Measurements from ENCODE around the gene OPHN1.

OPHN1 gene

GRCh38 chrX:68249401-68249831 lies 183.9 kb downstream of the OPHN1 start:
- no peaks in the 10 kb centered on the region for H3K9me3 ChIP-seq (replicated peaks; ENCODE audit: low read length)
- no peaks in the 10 kb centered on the region for H3K4me1 ChIP-seq (ENCODE audit: control insufficient read depth, insufficient read depth, low read length)
- no peak overlapping the region for H3K9ac ChIP-seq (ENCODE audit: low read depth, low read length)
- no peak overlapping the region for H3K4me3 ChIP-seq (ENCODE audit: low read length)
- no peaks in the 10 kb centered on the region for H3K27me3 ChIP-seq (ENCODE audit: control insufficient read depth, insufficient read depth, low read length)
- no peak overlapping the region for H3K4me2 ChIP-seq (ENCODE audit: low read length)
- H3K36me3 ChIP-seq (ENCODE audit: insufficient read depth, low read length), result no peaks in the 10 kb centered on the region

- no peaks in the 10 kb centered on the region for H3K9me3 ChIP-seq (replicated peaks; ENCODE audit: low read length)
- no peak overlapping the region for H3K4me3 ChIP-seq (ENCODE audit: low read length)
- no peaks in the 10 kb centered on the region for H3K36me3 ChIP-seq (ENCODE audit: insufficient read depth, low read length)
- H3K9ac ChIP-seq (ENCODE audit: low read depth, low read length), result no peak overlapping the region
- no peaks in the 10 kb centered on the region for H3K4me1 ChIP-seq (ENCODE audit: control insufficient read depth, insufficient read depth, low read length)
- H3K27me3 ChIP-seq (ENCODE audit: control insufficient read depth, insufficient read depth, low read length), result no peaks in the 10 kb centered on the region
- no peak overlapping the region for H3K4me2 ChIP-seq (ENCODE audit: low read length)
Observed at GRCh38 chrX:68238568-68238967, 194.7 kb downstream of the OPHN1 start.

- Histone ChIP-seq H3K4me2 (ENCODE audit: low read length) (no peak overlapping the region), H3K9ac (ENCODE audit: low read depth, low read length) (no peak overlapping the region), H3K9me3 (replicated peaks; ENCODE audit: low read length) (no peaks in the 10 kb centered on the region), H3K4me3 (ENCODE audit: low read length) (no peak overlapping the region), H3K27me3 (ENCODE audit: control insufficient read depth, insufficient read depth, low read length) (no peaks in the 10 kb centered on the region), H3K4me1 (ENCODE audit: control insufficient read depth, insufficient read depth, low read length) (no peaks in the 10 kb centered on the region), H3K36me3 (ENCODE audit: insufficient read depth, low read length) (no peaks in the 10 kb centered on the region)
Observed at GRCh38 chrX:68234171-68234910, 199.0 kb downstream of the OPHN1 start.

- Histone ChIP-seq H3K27me3 (ENCODE audit: control insufficient read depth, insufficient read depth, low read length) (no peaks in the 10 kb centered on the region), H3K36me3 (ENCODE audit: insufficient read depth, low read length) (no peaks in the 10 kb centered on the region), H3K9ac (ENCODE audit: low read depth, low read length) (no peak overlapping the region), H3K4me1 (ENCODE audit: control insufficient read depth, insufficient read depth, low read length) (no peaks in the 10 kb centered on the region), H3K4me3 (ENCODE audit: low read length) (no peak overlapping the region), H3K4me2 (ENCODE audit: low read length) (no peak overlapping the region), H3K9me3 (replicated peaks; ENCODE audit: low read length) (no peaks in the 10 kb centered on the region)
Observed at GRCh38 chrX:68232206-68232605, 201.1 kb downstream of the OPHN1 start.

GRCh38 chrX:68209008-68209407 lies 224.3 kb downstream of the OPHN1 start:
- Histone ChIP-seq H3K4me1 (ENCODE audit: control insufficient read depth, insufficient read depth, low read length) (no peaks in the 10 kb centered on the region), H3K4me3 (ENCODE audit: low read length) (no peak overlapping the region), H3K9me3 (replicated peaks; ENCODE audit: low read length) (no peaks in the 10 kb centered on the region), H3K9ac (ENCODE audit: low read depth, low read length) (no peak overlapping the region), H3K4me2 (ENCODE audit: low read length) (no peak overlapping the region), H3K27me3 (ENCODE audit: control insufficient read depth, insufficient read depth, low read length) (no peaks in the 10 kb centered on the region), H3K36me3 (ENCODE audit: insufficient read depth, low read length) (no peaks in the 10 kb centered on the region)

- Histone ChIP-seq H3K9ac (ENCODE audit: low read depth, low read length) (no peak overlapping the region), H3K4me2 (ENCODE audit: low read length) (no peak overlapping the region), H3K27me3 (ENCODE audit: control insufficient read depth, insufficient read depth, low read length) (no peaks in the 10 kb centered on the region), H3K4me3 (ENCODE audit: low read length) (no peak overlapping the region), H3K4me1 (ENCODE audit: control insufficient read depth, insufficient read depth, low read length) (no peaks in the 10 kb centered on the region), H3K36me3 (ENCODE audit: insufficient read depth, low read length) (no peaks in the 10 kb centered on the region), H3K9me3 (replicated peaks; ENCODE audit: low read length) (no peaks in the 10 kb centered on the region)
Observed at GRCh38 chrX:68204521-68205038, 228.7 kb downstream of the OPHN1 start.

GRCh38 chrX:68203646-68204045 lies 229.6 kb downstream of the OPHN1 start:
- Histone ChIP-seq H3K4me3 (ENCODE audit: low read length) (no peak overlapping the region), H3K9ac (ENCODE audit: low read depth, low read length) (no peak overlapping the region), H3K4me1 (ENCODE audit: control insufficient read depth, insufficient read depth, low read length) (no peaks in the 10 kb centered on the region), H3K9me3 (replicated peaks; ENCODE audit: low read length) (no peaks in the 10 kb centered on the region), H3K4me2 (ENCODE audit: low read length) (no peak overlapping the region), H3K36me3 (ENCODE audit: insufficient read depth, low read length) (no peaks in the 10 kb centered on the region), H3K27me3 (ENCODE audit: control insufficient read depth, insufficient read depth, low read length) (no peaks in the 10 kb centered on the region)

- Histone ChIP-seq H3K9ac (ENCODE audit: low read depth, low read length) (no peak overlapping the region), H3K4me3 (ENCODE audit: low read length) (no peak overlapping the region), H3K4me2 (ENCODE audit: low read length) (no peak overlapping the region), H3K36me3 (ENCODE audit: insufficient read depth, low read length) (no peaks in the 10 kb centered on the region), H3K4me1 (ENCODE audit: control insufficient read depth, insufficient read depth, low read length) (no peaks in the 10 kb centered on the region), H3K9me3 (replicated peaks; ENCODE audit: low read length) (no peaks in the 10 kb centered on the region), H3K27me3 (ENCODE audit: control insufficient read depth, insufficient read depth, low read length) (no peaks in the 10 kb centered on the region)
Observed at GRCh38 chrX:68203211-68203610, 230.1 kb downstream of the OPHN1 start.

- Histone ChIP-seq H3K36me3 (ENCODE audit: insufficient read depth, low read length) (no peaks in the 10 kb centered on the region), H3K9me3 (replicated peaks; ENCODE audit: low read length) (no peaks in the 10 kb centered on the region), H3K27me3 (ENCODE audit: control insufficient read depth, insufficient read depth, low read length) (no peaks in the 10 kb centered on the region), H3K4me3 (ENCODE audit: low read length) (no peak overlapping the region), H3K9ac (ENCODE audit: low read depth, low read length) (no peak overlapping the region), H3K4me2 (ENCODE audit: low read length) (no peak overlapping the region), H3K4me1 (ENCODE audit: control insufficient read depth, insufficient read depth, low read length) (peaks cover under 1% of the 10 kb centered on the region)
Observed at GRCh38 chrX:68199062-68199848, 234.0 kb downstream of the OPHN1 start.

GRCh38 chrX:68196939-68197791 lies 236.1 kb downstream of the OPHN1 start:
- Histone ChIP-seq H3K4me1 (ENCODE audit: control insufficient read depth, insufficient read depth, low read length) (peaks cover 7% of the 10 kb centered on the region), H3K4me2 (ENCODE audit: low read length) (no peak overlapping the region), H3K9ac (ENCODE audit: low read depth, low read length) (no peak overlapping the region), H3K36me3 (ENCODE audit: insufficient read depth, low read length) (no peaks in the 10 kb centered on the region), H3K27me3 (ENCODE audit: control insufficient read depth, insufficient read depth, low read length) (no peaks in the 10 kb centered on the region), H3K4me3 (ENCODE audit: low read length) (no peak overlapping the region), H3K9me3 (replicated peaks; ENCODE audit: low read length) (no peaks in the 10 kb centered on the region)

GRCh38 chrX:68195561-68195960 lies 237.7 kb downstream of the OPHN1 start:
- no peaks in the 10 kb centered on the region for H3K27me3 ChIP-seq (ENCODE audit: control insufficient read depth, insufficient read depth, low read length)
- H3K4me1 ChIP-seq (ENCODE audit: control insufficient read depth, insufficient read depth, low read length), result peaks cover 7% of the 10 kb centered on the region
- H3K9me3 ChIP-seq (replicated peaks; ENCODE audit: low read length), result no peaks in the 10 kb centered on the region
- no peak overlapping the region for H3K9ac ChIP-seq (ENCODE audit: low read depth, low read length)
- H3K4me2 ChIP-seq (ENCODE audit: low read length), result no peak overlapping the region
- no peaks in the 10 kb centered on the region for H3K36me3 ChIP-seq (ENCODE audit: insufficient read depth, low read length)
- no peak overlapping the region for H3K4me3 ChIP-seq (ENCODE audit: low read length)
